Uterus (tissue), 4 donors: Measurements from ENCODE around the gene TCF12. TPM values are rescaled to one million over a fixed set of nuclear protein-coding genes. Genes with fewer than 3 reads are reported as not detected.

Source experiments
- DNase-seq, 2 donors: peaks; one replicate each; pipeline ENCODE4 v3.0.0-alpha.2; 2019 to 2020
- H3K27ac ChIP-seq, 2 donors: fragments of 200-600 bp; sonication (generic); 1 replicate in 1 of 2; 2 replicates in 1 of 2; pipeline ENCODE4 v1.5.1; 2016 to 2018
- H3K27me3 ChIP-seq, 2 donors: fragments of 200-600 bp; sonication (generic); one replicate each; pipeline ENCODE4 v1.5.1; 2018 to 2019; ENCODE audit warnings: control low read depth in 1 of 2
- H3K36me3 ChIP-seq, 2 donors: fragments of 200-600 bp; sonication (generic); one replicate each; pipeline ENCODE4 v1.5.1; 2019; ENCODE audit warnings: control low read depth in 1 of 2
- H3K4me1 ChIP-seq, 2 donors: fragments of 200-600 bp; sonication (generic); one replicate each; pipeline ENCODE4 v1.5.1; 2018 to 2019; ENCODE audit warnings: control low read depth in 1 of 2
- H3K4me3 ChIP-seq, 2 donors: fragments of 200-600 bp; sonication (generic); 1 replicate in 1 of 2; 2 replicates in 1 of 2; pipeline ENCODE4 v1.5.1; 2018 to 2019; ENCODE audit warnings: mild to moderate bottlenecking in 1 of 2
- H3K9me3 ChIP-seq, 2 donors: fragments of 200-600 bp; sonication (generic); one replicate each; pipeline ENCODE4 v1.5.1; 2019; ENCODE audit warnings: control low read depth in 1 of 2
- CTCF ChIP-seq, 4 experiments: fragments of 200-600 bp in 2 of 4; fragments of 450-650 bp in 2 of 4; sonication (generic) in 2 of 4; IDR thresholded peaks; one replicate each; pipeline ENCODE4 v1.5.1; 2016 to 2019; ENCODE audit warnings: antibody characterized with exemption in 4 of 4, mild to moderate bottlenecking in 2 of 4, moderate library complexity in 1 of 4
- POLR2A ChIP-seq, 2 donors: fragments of 450-650 bp; IDR thresholded peaks; one replicate each; pipeline ENCODE4 v1.6.1; 2016; ENCODE audit warnings: antibody characterized with exemption in 2 of 2, mild to moderate bottlenecking in 1 of 2, moderate library complexity in 1 of 2
- intact Hi-C: fragments of 100-400 bp; cut with DNase I; formaldehyde crosslinking; loops from one replicate; pipeline ENCODE4 v1.15.1; 2023; ENCODE audit warnings: low total_unique reads
- total RNA-seq, 4 donors: library from RNA; depleted of rRNA in 3 of 4; stranded (reverse); fragments of >200 nt in 3 of 4; gene quantifications; one replicate each; pipeline versions ENCODE4 v1.1.0 to v1.2.4, GENCODE V29; 2014 to 2023
- donor health status: DM: yes; HTN: yes; CAD: no.

The TCF12 gene
- total RNA-seq, 4 donors from 2014 or later, result 109 to 361 (median 196) TPM

DNA sequence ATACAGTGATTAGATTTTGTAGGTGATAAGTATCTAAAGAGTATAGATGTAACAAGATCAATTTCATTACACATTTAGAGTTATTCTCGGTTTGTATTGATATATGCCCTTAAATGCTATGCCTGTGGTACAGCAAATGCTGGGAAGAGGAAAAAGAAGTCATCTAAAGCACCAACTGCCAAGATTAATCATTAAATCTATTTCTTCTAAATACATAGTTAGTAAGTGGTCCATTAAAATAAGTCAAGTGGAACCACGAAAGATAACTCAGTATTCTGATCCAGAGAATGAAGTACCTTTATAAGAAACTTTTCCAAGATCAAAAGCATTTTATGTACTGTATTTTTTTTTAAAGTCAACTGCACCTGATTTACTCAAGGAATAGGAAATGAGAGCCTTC is 315.7 kb downstream of the TCF12 start:
- Histone ChIP-seq H3K27me3 (no peaks in the 10 kb centered on the region), H3K36me3 (no peaks in the 10 kb centered on the region), H3K27ac (no peak overlapping the region), H3K4me3 (no peak overlapping the region), H3K4me1 (no peaks in the 10 kb centered on the region), H3K9me3 (no peaks in the 10 kb centered on the region)
- intact Hi-C loops, result no loop called here
- no peak for DNase-seq
- TF ChIP-seq CTCF (IDR thresholded peaks at IDR 0.05), result no peak
- no peak for TF ChIP-seq POLR2A (IDR thresholded peaks at IDR 0.05)

DNA sequence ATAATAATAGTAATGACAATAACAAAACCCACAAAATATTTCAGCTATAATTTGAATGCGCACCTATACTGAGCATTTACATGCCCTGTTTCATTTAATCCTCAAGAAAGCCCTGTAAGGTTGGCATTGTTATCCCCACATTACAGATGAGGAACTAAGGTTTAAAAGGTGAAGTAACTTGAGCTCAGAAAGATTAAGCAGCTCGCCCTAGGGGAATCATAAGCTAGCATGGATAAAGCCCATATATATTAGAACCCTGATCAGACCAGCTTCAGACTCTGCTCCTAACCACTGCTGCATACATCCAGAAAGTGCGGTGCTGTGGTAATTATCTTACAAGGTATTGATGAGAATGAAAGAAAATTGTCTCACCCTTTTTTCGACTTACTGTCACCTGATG is 316.7 kb downstream of the TCF12 start:
- H3K27ac ChIP-seq, result no peak overlapping the region
- DNase-seq, result no peak
- H3K4me3 ChIP-seq, result no peak overlapping the region
- TF ChIP-seq CTCF (IDR thresholded peaks at IDR 0.05), result no peak
- TF ChIP-seq POLR2A (IDR thresholded peaks at IDR 0.05), result no peak
- H3K27me3 ChIP-seq, result no peaks in the 10 kb centered on the region
- H3K36me3 ChIP-seq, result no peaks in the 10 kb centered on the region
- no peaks in the 10 kb centered on the region for H3K4me1 ChIP-seq
- intact Hi-C loops, result no loop called here
- H3K9me3 ChIP-seq, result no peaks in the 10 kb centered on the region

DNA sequence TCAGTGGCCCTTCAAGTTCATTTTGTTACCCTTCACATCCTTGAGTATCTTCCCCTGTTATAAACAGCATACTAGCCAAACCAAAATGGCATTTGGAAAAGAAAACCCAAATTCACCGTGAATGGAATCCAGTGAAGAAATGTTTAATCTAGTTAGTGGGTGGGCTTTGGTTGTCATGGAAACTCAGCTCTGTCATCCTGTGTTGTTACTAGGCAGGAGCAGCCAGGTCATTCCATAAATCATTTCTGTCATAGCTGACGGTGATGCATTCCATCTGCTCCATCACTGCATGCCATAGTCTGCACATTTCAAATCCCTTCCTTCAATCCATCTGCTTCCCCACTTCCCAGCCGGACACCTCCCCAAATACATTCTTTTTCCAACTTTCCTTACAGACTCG is 317.4 kb downstream of the TCF12 start:
- no peak for TF ChIP-seq POLR2A (IDR thresholded peaks at IDR 0.05)
- no peak for TF ChIP-seq CTCF (IDR thresholded peaks at IDR 0.05)
- Histone ChIP-seq H3K36me3 (no peaks in the 10 kb centered on the region), H3K4me3 (no peak overlapping the region), H3K9me3 (no peaks in the 10 kb centered on the region), H3K27ac (no peak overlapping the region), H3K27me3 (no peaks in the 10 kb centered on the region), H3K4me1 (no peaks in the 10 kb centered on the region)
- intact Hi-C loops, result no loop called here
- DNase-seq, result no peak

DNA sequence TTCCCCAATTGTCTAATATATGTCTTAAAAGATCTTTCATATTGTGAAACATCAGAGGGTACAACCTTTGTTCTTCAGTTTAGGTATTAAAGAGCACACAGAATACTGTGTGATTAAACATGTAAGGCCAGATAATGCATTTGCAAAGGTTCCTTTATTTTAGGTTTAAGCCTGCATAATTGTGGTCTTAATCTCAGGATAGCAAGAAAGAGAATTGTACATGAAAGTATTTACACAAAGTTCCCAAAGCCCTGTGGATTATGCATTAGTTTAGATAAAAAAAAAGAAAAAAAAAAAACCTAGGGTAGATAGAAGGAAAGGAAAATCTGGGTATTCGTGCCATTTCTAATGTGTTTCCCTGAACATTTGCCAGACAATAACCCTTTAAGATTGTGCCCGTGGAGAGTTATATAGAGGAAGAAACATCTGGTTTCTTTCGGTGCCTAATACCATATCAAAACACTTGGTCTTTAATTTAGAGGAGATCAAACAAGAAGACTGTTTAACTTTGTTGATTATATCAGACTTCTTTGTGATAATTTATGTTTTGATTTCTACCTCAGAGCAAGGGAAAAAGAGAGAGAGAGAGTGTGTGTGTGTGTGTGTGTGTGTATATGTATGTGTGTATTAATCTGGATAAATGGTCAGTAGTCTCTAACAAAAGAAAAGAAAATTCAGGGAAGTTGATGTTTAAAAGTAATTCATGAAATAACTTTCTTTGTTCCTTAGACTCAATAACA is 318.3 kb downstream of the TCF12 start:
- H3K4me1 ChIP-seq, result no peaks in the 10 kb centered on the region
- no peaks in the 10 kb centered on the region for H3K36me3 ChIP-seq
- H3K27ac ChIP-seq, result no peak overlapping the region
- TF ChIP-seq POLR2A (IDR thresholded peaks at IDR 0.05) (no peak), CTCF (IDR thresholded peaks at IDR 0.05) (no peak)
- intact Hi-C loops, result no loop called here
- no peaks in the 10 kb centered on the region for H3K27me3 ChIP-seq
- no peak for DNase-seq
- H3K9me3 ChIP-seq, result no peaks in the 10 kb centered on the region
- no peak overlapping the region for H3K4me3 ChIP-seq

GRCh38 chr15:57237301-57237642 is 318.8 kb downstream of the TCF12 start:
- TF ChIP-seq POLR2A (IDR thresholded peaks at IDR 0.05) (no peak), CTCF (IDR thresholded peaks at IDR 0.05) (no peak)
- Histone ChIP-seq H3K4me3 (no peak overlapping the region), H3K27me3 (no peaks in the 10 kb centered on the region), H3K9me3 (no peaks in the 10 kb centered on the region), H3K27ac (no peak overlapping the region), H3K4me1 (no peaks in the 10 kb centered on the region), H3K36me3 (no peaks in the 10 kb centered on the region)
- no peak for DNase-seq
- intact Hi-C loops, result no loop called here
